ENCODE data around the gene QSOX2. TPM values are rescaled to one million over a fixed set of nuclear protein-coding genes. Genes with fewer than 3 reads are reported as not detected.

Gene QSOX2
- total RNA-seq, 4 donors from 2014 or later, result 10.2 to 15.8 (median 12.1) TPM

- Histone ChIP-seq H3K27me3 (peaks cover 18% of the 10 kb centered on the region), H3K9me3 (no peaks in the 10 kb centered on the region), H3K4me1 (peaks cover 43% of the 10 kb centered on the region), H3K27ac (no peak overlapping the region), H3K4me3 (no peak overlapping the region), H3K36me3 (no peaks in the 10 kb centered on the region)
- TF ChIP-seq EP300 (IDR thresholded peaks at IDR 0.05) (no peak), CTCF (IDR thresholded peaks at IDR 0.05) (no peak), POLR2AphosphoS5 (IDR thresholded peaks at IDR 0.05) (no peak), POLR2A (IDR thresholded peaks at IDR 0.05) (no peak)
- DNase-seq (ENCODE audit: low spot score in 2 of 2), result no peak
- WGBS, result 79% methylated on average over 19 of the region's 30 CpGs
Observed at GRCh38 chr9:136248951-136249876, 3.6 kb upstream of the QSOX2 start.

- H3K4me1 ChIP-seq, result peaks cover 48% of the 10 kb centered on the region
- DNase-seq (ENCODE audit: low spot score in 2 of 2), result peak in 1 of 2 donors; percentile 78
- H3K36me3 ChIP-seq, result no peaks in the 10 kb centered on the region
- WGBS, result 65% methylated on average over 23 of the region's 24 CpGs
- no peak overlapping the region for H3K27ac ChIP-seq
- peaks cover 10% of the 10 kb centered on the region for H3K27me3 ChIP-seq
- TF ChIP-seq POLR2A (IDR thresholded peaks at IDR 0.05) (no peak), CTCF (IDR thresholded peaks at IDR 0.05) (no peak), EP300 (IDR thresholded peaks at IDR 0.05) (no peak), POLR2AphosphoS5 (IDR thresholded peaks at IDR 0.05) (no peak)
- H3K4me3 ChIP-seq, result no peak overlapping the region
- no peaks in the 10 kb centered on the region for H3K9me3 ChIP-seq
Observed at GRCh38 chr9:136247947-136248637, 2.5 kb upstream of the QSOX2 start.

- no peak overlapping the region for H3K4me3 ChIP-seq
- H3K9me3 ChIP-seq, result no peaks in the 10 kb centered on the region
- peaks cover 4% of the 10 kb centered on the region for H3K27me3 ChIP-seq
- H3K27ac ChIP-seq, result no peak overlapping the region
- no peak for DNase-seq (ENCODE audit: low spot score in 2 of 2)
- peaks cover 53% of the 10 kb centered on the region for H3K4me1 ChIP-seq
- 57% methylated on average over 8 of the region's 9 CpGs for WGBS
- TF ChIP-seq CTCF (IDR thresholded peaks at IDR 0.05), result no peak
- TF ChIP-seq POLR2AphosphoS5 (IDR thresholded peaks at IDR 0.05), result no peak
- TF ChIP-seq EP300 (IDR thresholded peaks at IDR 0.05), result no peak
- no peak for TF ChIP-seq POLR2A (IDR thresholded peaks at IDR 0.05)
- H3K36me3 ChIP-seq, result no peaks in the 10 kb centered on the region
Observed at GRCh38 chr9:136247551-136247916, 1.9 kb upstream of the QSOX2 start.

GRCh38 chr9:136246849-136247550, 1.4 kb upstream of the QSOX2 start:
- Histone ChIP-seq H3K9me3 (no peaks in the 10 kb centered on the region), H3K36me3 (no peaks in the 10 kb centered on the region), H3K4me3 (no peak overlapping the region), H3K27me3 (no peaks in the 10 kb centered on the region), H3K4me1 (peaks cover 58% of the 10 kb centered on the region), H3K27ac (no peak overlapping the region)
- no peak for DNase-seq (ENCODE audit: low spot score in 2 of 2)
- TF ChIP-seq POLR2AphosphoS5 (IDR thresholded peaks at IDR 0.05) (no peak), POLR2A (IDR thresholded peaks at IDR 0.05) (no peak), EP300 (IDR thresholded peaks at IDR 0.05) (no peak), CTCF (IDR thresholded peaks at IDR 0.05) (no peak)
- WGBS, result 59% methylated on average over 26 of the region's 26 CpGs

GRCh38 chr9:136244969-136245218, 718 bp downstream of the QSOX2 start:
- no peak for TF ChIP-seq EP300 (IDR thresholded peaks at IDR 0.05)
- TF ChIP-seq POLR2AphosphoS5 (IDR thresholded peaks at IDR 0.05), result no peak
- no peak for TF ChIP-seq CTCF (IDR thresholded peaks at IDR 0.05)
- TF ChIP-seq POLR2A (IDR thresholded peaks at IDR 0.05), result no peak
- no peaks in the 10 kb centered on the region for H3K9me3 ChIP-seq
- H3K27ac ChIP-seq, result no peak overlapping the region
- H3K4me3 ChIP-seq, result peak overlapping the region; percentile 92
- no peak for DNase-seq (ENCODE audit: low spot score in 2 of 2)
- H3K36me3 ChIP-seq, result no peaks in the 10 kb centered on the region
- 4% methylated on average over 6 of the region's 6 CpGs for WGBS
- peaks cover 48% of the 10 kb centered on the region for H3K4me1 ChIP-seq
- no peaks in the 10 kb centered on the region for H3K27me3 ChIP-seq

All from suprapubic skin (tissue), 4 donors.